ENCODE results near the gene NAPA.

The NAPA gene

DNA sequence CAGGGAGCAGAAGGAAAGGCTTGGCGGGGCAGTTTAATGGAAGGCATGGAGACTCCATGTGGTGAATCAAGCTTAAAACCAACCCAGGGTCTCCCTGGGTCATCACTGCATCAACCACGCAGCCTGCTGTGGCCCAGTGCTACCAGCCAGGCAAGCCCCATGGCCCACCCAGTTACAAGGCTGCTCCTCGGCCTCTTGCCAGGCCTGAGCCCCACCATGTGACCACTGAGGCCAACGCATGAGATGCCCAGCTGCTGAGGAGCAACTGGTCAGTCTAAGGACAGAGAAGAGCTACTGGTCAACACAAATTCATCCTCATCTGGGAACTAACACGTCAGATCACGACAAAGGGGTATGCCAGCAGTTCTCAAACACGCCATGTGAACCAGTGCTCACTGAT, 15.5 kb downstream of the NAPA start:
- TF ChIP-seq, protein P1, sequence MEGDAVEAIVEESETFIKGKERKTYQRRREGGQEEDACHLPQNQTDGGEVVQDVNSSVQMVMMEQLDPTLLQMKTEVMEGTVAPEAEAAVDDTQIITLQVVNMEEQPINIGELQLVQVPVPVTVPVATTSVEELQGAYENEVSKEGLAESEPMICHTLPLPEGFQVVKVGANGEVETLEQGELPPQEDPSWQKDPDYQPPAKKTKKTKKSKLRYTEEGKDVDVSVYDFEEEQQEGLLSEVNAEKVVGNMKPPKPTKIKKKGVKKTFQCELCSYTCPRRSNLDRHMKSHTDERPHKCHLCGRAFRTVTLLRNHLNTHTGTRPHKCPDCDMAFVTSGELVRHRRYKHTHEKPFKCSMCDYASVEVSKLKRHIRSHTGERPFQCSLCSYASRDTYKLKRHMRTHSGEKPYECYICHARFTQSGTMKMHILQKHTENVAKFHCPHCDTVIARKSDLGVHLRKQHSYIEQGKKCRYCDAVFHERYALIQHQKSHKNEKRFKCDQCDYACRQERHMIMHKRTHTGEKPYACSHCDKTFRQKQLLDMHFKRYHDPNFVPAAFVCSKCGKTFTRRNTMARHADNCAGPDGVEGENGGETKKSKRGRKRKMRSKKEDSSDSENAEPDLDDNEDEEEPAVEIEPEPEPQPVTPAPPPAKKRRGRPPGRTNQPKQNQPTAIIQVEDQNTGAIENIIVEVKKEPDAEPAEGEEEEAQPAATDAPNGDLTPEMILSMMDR (IDR thresholded peaks at IDR 0.05; ENCODE audit: control insufficient read depth, insufficient read depth, low read depth, low read length, missing control alignments): no peak
- H3K4me3 ChIP-seq (ENCODE audit: control insufficient read depth, low read depth, low read length): no peak overlapping the region
- DNase-seq (ENCODE audit: low read depth): no peak

DNA sequence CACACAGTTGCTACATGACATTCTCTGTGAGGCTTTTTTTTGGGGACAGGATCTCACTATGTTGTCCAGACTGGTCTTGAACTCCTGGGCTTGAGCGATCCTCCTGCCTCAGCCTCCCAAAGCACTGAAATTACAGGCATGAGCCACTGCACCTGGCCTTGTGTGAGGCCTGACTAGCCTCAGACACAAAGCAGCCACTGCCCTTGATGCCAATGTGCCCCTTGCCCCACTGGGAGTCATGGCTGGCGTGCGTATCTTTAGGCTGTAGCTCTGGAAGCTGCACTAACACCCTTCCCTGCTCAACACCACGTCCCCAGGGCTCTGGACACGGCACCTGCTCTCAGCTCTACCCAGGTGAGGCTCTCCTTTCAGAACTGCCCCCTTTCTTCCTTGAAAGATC, 16.3 kb downstream of the NAPA start:
- no peak for DNase-seq (ENCODE audit: low read depth)
- H3K4me3 ChIP-seq (ENCODE audit: control insufficient read depth, low read depth, low read length): no peak overlapping the region
- TF ChIP-seq, protein P1 (IDR thresholded peaks at IDR 0.05; ENCODE audit: control insufficient read depth, insufficient read depth, low read depth, low read length, missing control alignments): no peak

DNA sequence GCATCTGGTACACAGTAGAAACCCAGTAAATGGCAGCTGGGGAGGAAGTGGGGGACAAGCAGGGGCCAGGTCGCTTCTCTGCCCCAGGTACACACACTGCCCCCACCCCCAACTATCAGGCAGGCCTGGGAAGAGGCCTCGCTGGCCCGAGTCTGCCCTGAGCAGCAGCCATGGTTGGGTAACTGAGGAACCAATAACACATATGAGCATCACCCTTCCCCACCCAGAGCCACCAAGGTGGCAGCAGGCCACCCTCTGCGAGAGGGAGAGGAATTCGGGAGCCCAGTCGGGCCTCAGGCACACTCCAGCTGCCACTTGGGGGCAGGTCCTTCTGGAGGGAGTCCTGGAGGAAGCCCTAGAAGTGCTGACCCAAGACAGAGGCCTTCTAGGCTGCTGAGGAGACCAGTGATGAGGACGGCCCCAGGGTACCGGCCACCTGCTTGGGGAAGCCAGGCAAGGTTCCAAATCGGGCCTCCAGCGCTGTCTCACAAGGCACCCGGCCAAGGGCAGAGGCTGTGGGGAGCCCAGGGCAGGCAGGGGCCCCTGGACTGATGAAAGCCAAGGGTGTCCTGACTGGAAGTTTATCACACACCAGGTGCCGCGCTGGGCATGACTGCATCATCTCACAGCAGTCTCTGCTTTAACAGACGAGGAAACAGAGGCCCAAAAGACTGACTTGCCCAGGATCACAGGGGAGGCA, 16.9 kb downstream of the NAPA start:
- DNase-seq (ENCODE audit: low read depth): no peak
- TF ChIP-seq, protein P1 (IDR thresholded peaks at IDR 0.05; ENCODE audit: control insufficient read depth, insufficient read depth, low read depth, low read length, missing control alignments): no peak
- no peak overlapping the region for H3K4me3 ChIP-seq (ENCODE audit: control insufficient read depth, low read depth, low read length)

DNA sequence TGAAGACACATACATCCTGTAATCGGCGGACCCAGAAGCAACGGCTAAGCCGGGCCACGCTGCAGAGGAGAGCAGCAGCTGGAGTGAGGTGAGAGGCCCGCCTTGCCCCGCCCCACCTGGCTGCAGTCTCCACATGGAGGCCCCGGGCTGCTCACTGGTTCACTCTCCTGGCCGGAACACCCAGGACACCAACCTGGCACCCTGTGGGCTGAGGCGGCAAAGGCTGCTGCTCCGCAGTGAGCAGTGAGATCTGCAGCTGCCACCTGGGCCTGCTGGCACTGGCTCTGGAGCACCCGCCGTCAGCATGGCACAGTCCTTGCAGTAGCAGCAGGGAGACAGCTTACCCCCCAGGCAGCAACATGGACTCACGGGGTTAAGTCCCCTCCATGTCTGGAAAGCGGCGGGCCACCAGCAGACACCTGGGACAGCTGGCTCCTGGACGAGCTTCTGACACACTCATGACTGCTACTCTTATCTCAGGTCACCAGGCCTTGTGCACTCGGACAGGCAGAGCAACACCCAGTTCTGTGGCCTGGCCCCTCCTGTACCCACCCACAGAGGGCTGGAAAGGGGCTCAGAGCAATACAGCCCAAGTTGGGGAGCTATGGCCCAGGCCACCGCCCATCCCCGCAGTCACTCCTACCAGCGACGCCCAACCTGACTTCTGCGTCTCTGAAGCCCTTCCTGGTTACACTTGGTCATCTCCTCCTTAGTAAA, 17.7 kb downstream of the NAPA start:
- TF ChIP-seq, protein P1 (IDR thresholded peaks at IDR 0.05; ENCODE audit: control insufficient read depth, insufficient read depth, low read depth, low read length, missing control alignments): no peak
- H3K4me3 ChIP-seq (ENCODE audit: control insufficient read depth, low read depth, low read length): no peak overlapping the region
- no peak for DNase-seq (ENCODE audit: low read depth)

DNA sequence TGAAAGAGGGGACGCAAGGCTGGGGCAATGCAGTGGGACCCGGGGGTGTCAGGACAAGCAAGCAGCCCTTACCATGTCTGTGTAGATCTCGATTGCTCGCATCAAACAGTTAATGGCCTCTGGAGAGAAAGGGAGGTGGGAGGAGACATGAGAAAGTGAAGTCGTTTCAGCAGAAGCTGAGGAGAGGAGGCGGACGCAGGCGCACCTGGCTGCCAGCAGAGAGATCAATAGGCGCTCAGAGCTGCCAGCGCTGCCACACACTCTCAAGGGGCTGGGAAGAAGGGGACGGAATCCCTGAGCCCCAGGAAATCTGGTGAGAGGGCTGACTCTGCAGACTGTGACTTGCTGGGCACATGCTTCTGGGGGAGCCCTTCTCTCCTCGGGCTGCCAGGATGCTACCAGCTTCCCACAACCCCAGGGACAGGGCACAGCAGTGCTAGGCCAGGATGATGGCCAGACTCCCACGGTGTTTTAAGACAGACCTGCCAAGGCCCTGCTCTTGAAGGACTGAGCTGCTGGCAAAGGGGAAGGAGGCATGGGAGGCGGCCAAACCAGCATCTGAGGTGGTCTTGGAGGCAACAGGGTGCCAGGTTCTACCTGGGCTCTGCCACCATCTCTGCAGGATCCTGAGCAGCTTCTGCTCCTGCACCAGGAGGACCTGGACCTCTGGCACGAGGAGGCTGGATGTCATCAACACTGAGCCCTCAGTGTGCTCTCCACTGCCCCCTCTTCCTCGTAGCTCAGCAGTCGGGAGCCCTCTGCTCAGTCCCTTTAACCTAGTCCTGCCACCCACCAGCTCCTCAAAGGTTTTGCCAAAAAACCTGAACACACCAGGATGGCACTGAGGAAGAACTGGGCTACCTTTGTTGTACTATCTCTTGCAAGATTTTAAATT, 19.1 kb downstream of the NAPA start:
- TF ChIP-seq, protein P1 (IDR thresholded peaks at IDR 0.05; ENCODE audit: control insufficient read depth, insufficient read depth, low read depth, low read length, missing control alignments): no peak
- DNase-seq (ENCODE audit: low read depth): no peak
- no peak overlapping the region for H3K4me3 ChIP-seq (ENCODE audit: control insufficient read depth, low read depth, low read length)

DNA sequence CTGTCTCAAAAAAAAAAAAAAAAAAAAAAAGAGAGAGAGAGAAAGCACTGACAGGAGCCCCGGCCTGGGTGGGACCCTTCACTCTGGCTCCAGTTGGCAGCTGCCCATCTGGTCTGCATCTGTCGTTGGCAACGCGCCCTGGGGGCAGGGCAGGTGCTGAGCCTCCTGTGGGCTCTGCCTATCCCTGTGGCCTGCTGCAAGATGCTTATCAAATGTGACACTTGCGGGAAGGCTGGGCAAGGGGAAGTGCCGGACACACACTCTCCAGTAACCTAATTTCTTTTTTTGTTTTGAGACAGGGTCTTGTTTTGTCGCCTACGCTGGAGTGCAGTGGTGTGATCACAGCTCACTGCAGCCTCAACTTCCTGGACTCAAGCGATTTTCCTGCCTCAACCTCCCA, 20.1 kb downstream of the NAPA start:
- no peak overlapping the region for H3K4me3 ChIP-seq (ENCODE audit: control insufficient read depth, low read depth, low read length)
- TF ChIP-seq, protein P1 (IDR thresholded peaks at IDR 0.05; ENCODE audit: control insufficient read depth, insufficient read depth, low read depth, low read length, missing control alignments): no peak
- no peak for DNase-seq (ENCODE audit: low read depth)
